NCI-H2029 (cell line): ENCODE measurements around the gene SAPCD2.
"Not testable (repeated sequence)": the region's sequence is repeated elsewhere in the genome, so short reads cannot be mapped to it uniquely, and the experiment has no call there.

Experiments used
- DNase-seq: peaks from one replicate; lab custom pipeline; 2025; lab: John Stamatoyannopoulos, UW

The SAPCD2 gene

GRCh38 chr9:137048655-137049543 is 21.5 kb downstream of the SAPCD2 start:
- peak; percentile 45 for DNase-seq

GRCh38 chr9:137046088-137046787 is 24.1 kb downstream of the SAPCD2 start, which contains the start of gene NPDC1:
NPDC1 (minus strand) TSS chr9:137046177; CDS start chr9:137045989, 188 bp downstream.
- peak; percentile 82 for DNase-seq

GRCh38 chr9:137045294-137046087 is 24.9 kb downstream of the SAPCD2 start:
- DNase-seq = no peak

- DNase-seq = peak; percentile 92
Observed at GRCh38 chr9:137044502-137045177, 25.7 kb downstream of the SAPCD2 start.

- DNase-seq = no peak
Observed at GRCh38 chr9:137044037-137044436, 26.3 kb downstream of the SAPCD2 start.

GRCh38 chr9:137042751-137043727 is 27.3 kb downstream of the SAPCD2 start:
- DNase-seq = no peak

GRCh38 chr9:137041124-137041523 is 29.2 kb downstream of the SAPCD2 start:
- DNase-seq = no peak

GRCh38 chr9:137040568-137040967 is 29.8 kb downstream of the SAPCD2 start:
- DNase-seq = no peak

GRCh38 chr9:137039611-137040366 is 30.6 kb downstream of the SAPCD2 start:
- DNase-seq = no peak

- no peak for DNase-seq
Observed at GRCh38 chr9:137038916-137039315, 31.4 kb downstream of the SAPCD2 start.

- DNase-seq = no peak
Observed at GRCh38 chr9:137037483-137037882, 32.9 kb downstream of the SAPCD2 start.

- DNase-seq = no peak
Observed at GRCh38 chr9:137037035-137037434, 33.3 kb downstream of the SAPCD2 start.

GRCh38 chr9:137035937-137036336 is 34.4 kb downstream of the SAPCD2 start:
- no peak for DNase-seq

- DNase-seq = no peak
Observed at GRCh38 chr9:137035507-137035834, 34.9 kb downstream of the SAPCD2 start.

GRCh38 chr9:137034709-137035506 is 35.4 kb downstream of the SAPCD2 start:
- peak; percentile 84 for DNase-seq

- DNase-seq = peak; percentile 20
Observed at GRCh38 chr9:137034039-137034708, 36.2 kb downstream of the SAPCD2 start.

- not testable (repeated sequence) for DNase-seq
Observed at GRCh38 chr9:137033481-137033880, 36.9 kb downstream of the SAPCD2 start.

- DNase-seq = no peak
Observed at GRCh38 chr9:137032858-137033257, 37.5 kb downstream of the SAPCD2 start.
